Lower leg skin (tissue), 4 donors: ENCODE results near the gene BBOF1. TPM values are rescaled to one million over a fixed set of nuclear protein-coding genes. Genes with fewer than 3 reads are reported as not detected.

Experiments
- DNase-seq, 2 donors: peaks; one replicate each; pipeline ENCODE4 v3.0.0-alpha.2; 2019; ENCODE audit warnings: low spot score in 2 of 2
- H3K4me3 ChIP-seq: fragments of 200-600 bp; sonication (generic); 2 replicates; pipeline ENCODE4 v1.5.1; 2017; ENCODE audit warnings: mild to moderate bottlenecking, low read depth; ENCODE audit not compliant: poor library complexity, severe bottlenecking
- CTCF ChIP-seq, 3 donors: fragments of 450-650 bp; IDR thresholded peaks; one replicate each; pipeline ENCODE4 v1.5.1; 2016; ENCODE audit warnings: antibody characterized with exemption in 3 of 3, mild to moderate bottlenecking in 3 of 3, moderate library complexity in 2 of 3
- POLR2A ChIP-seq, 2 donors: fragments of 450-650 bp; IDR thresholded peaks; one replicate each; pipeline ENCODE4 v1.6.1; 2016 to 2017; ENCODE audit warnings: antibody characterized with exemption in 2 of 2, mild to moderate bottlenecking in 1 of 2, moderate library complexity in 1 of 2
- WGBS, 2 donors: methylation state at CpG; one replicate each; pipeline ENCODE4 v1.1.5; 2018; 5-methylcytosine and 5-hydroxymethylcytosine counted together
- intact Hi-C: fragments of 100-400 bp; cut with DNase I; formaldehyde crosslinking; loops from one replicate; pipeline ENCODE4 v1.15.0; 2023; ENCODE audit warnings: low total_unique reads
- total RNA-seq, 4 donors: library from RNA; depleted of rRNA; stranded (reverse); fragments of >200 nt; gene quantifications; one replicate each; pipeline ENCODE4 v1.1.0, GENCODE V29; 2016

Gene BBOF1
- total RNA-seq, 4 donors from 2014 or later: 2.1 to 9.1 (median 3.7) TPM

- no peak for DNase-seq
- intact Hi-C loops: no loop called here
- TF ChIP-seq CTCF (IDR thresholded peaks at IDR 0.05): no peak
- TF ChIP-seq POLR2A (IDR thresholded peaks at IDR 0.05): no peak
These were observed 43.6 kb downstream of the BBOF1 start for GRCh38 chr14:74062809-74063150.

GRCh38 chr14:74064426-74064825 lies 45.3 kb downstream of the BBOF1 start:
- no peak overlapping the region for H3K4me3 ChIP-seq
- intact Hi-C loops: no loop called here
- no peak for TF ChIP-seq POLR2A (IDR thresholded peaks at IDR 0.05)
- TF ChIP-seq CTCF (IDR thresholded peaks at IDR 0.05): no peak
- DNase-seq: no peak

More at GRCh38 chr14:74062809-74063150, 43.6 kb downstream of the BBOF1 start:
- 79 to 95% methylated on average over 2 of the region's 2 CpGs for WGBS, 2 donors
- H3K4me3 ChIP-seq: no peak overlapping the region

GRCh38 chr14:74064883-74065282 lies 45.7 kb downstream of the BBOF1 start:
- TF ChIP-seq POLR2A (IDR thresholded peaks at IDR 0.05) (no peak), CTCF (IDR thresholded peaks at IDR 0.05) (no peak)
- 86 to 87% methylated on average over 3 of the region's 3 CpGs for WGBS, 2 donors
- DNase-seq: no peak
- no peak overlapping the region for H3K4me3 ChIP-seq
- intact Hi-C loops: no loop called here

GRCh38 chr14:74065746-74066575 lies 46.8 kb downstream of the BBOF1 start:
- 89 to 91% methylated on average over 3 of the region's 3 CpGs for WGBS, 2 donors
- DNase-seq: no peak
- intact Hi-C loops: no loop called here
- no peak overlapping the region for H3K4me3 ChIP-seq
- TF ChIP-seq CTCF (IDR thresholded peaks at IDR 0.05): no peak
- TF ChIP-seq POLR2A (IDR thresholded peaks at IDR 0.05): no peak

- TF ChIP-seq POLR2A (IDR thresholded peaks at IDR 0.05) (no peak), CTCF (IDR thresholded peaks at IDR 0.05) (no peak)
- no peak for DNase-seq
- intact Hi-C loops: no loop called here
- no peak overlapping the region for H3K4me3 ChIP-seq
- WGBS, 2 donors: 34 to 90% methylated on average over 1 of the region's 1 CpG
These were observed 58.3 kb downstream of the BBOF1 start for GRCh38 chr14:74077401-74077800.
